ENCODE measurements around the gene IL32. TPM values are rescaled to one million over a fixed set of nuclear protein-coding genes. Genes with fewer than 3 reads are reported as not detected.

Gene IL32
- polyA plus RNA-seq, 5 donors, result 39.7 to 103 (median 61.6) TPM

GRCh38 chr16:3088450-3088849 lies 23.0 kb downstream of the IL32 start:
- DNase-seq, result no peak

- no peak for DNase-seq
These were observed 23.7 kb downstream of the IL32 start for GRCh38 chr16:3088925-3089716.

GRCh38 chr16:3089717-3090592 lies 24.5 kb downstream of the IL32 start:
- no peak for DNase-seq

- DNase-seq, result no peak
These were observed 26.1 kb downstream of the IL32 start for GRCh38 chr16:3091551-3091950.

- DNase-seq, result no peak
These were observed 27.1 kb downstream of the IL32 start for GRCh38 chr16:3092501-3092941.

DNA sequence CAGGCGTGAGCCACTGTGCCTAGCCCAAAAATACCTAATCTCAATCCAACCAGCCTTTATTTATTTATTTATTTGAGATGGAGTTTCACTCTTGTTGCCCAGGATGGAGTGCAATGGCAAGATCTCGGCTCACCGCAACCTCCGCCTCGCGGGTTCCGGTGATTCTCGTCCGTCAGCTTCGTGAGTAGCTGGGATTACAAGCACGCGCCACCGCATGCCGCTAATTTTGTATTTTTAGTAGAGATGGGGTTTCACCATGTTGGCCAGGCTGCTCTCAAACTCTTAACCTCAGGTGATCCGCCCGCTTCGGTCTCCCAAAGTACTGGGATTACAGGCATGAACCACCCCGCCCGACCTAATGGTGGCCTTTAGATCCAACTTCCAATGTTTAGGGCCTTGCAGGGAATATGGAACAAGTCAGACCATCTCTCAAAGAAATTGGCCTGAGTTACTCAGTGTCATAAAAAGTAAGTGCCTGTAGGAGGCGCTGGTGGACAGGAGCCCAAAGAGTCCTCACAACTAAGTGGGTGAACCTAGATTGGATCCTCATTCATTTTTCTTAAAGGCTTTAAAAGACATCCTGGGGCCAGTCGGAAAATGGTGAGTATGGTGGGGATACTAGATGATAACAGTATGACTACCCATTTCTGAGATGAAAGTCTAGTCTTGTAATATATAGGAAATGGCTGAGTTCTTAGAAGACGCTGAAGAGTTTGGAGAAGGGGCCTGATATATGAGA lies 29.0 kb downstream of the IL32 start:
- no peak for DNase-seq

DNA sequence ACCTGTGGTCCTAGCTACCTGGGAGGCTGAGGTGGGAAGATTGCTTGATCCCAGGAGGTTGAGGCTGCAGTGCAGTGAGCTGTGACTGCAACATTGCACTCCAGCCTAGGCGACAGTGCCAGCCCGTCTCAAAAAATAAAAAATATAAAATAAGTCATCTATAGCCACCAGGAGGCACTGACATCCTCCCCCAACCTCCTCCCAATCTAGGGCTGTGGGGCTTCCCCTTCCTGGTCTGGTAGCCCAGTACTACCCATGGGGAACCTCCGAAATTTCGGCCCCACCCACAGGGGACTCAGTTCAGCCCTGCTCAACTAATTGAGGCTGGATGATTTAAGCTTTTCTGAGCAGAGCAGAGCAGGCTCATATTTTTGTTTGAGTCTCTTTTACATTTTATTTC lies 30.4 kb downstream of the IL32 start:
- DNase-seq, result no peak

DNA sequence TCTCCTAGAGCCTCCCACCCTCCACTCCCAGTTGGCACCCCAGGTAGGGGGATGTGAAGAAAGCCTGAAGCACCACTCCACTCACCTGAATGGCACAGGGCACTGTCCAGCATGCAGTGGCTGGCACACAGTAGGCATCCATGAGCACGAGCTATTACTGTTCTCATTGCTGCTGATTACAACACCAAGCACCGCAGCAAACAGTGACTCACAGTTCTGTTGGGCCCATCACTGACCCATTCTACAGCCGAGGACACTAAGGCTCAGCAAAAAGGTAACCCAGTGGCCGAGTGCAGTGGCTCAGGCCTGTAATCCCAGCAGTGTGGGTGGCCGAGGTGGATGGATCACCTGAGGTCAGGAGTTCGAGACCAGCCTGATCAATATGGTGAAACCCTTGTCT lies 30.9 kb downstream of the IL32 start:
- no peak for DNase-seq

DNA sequence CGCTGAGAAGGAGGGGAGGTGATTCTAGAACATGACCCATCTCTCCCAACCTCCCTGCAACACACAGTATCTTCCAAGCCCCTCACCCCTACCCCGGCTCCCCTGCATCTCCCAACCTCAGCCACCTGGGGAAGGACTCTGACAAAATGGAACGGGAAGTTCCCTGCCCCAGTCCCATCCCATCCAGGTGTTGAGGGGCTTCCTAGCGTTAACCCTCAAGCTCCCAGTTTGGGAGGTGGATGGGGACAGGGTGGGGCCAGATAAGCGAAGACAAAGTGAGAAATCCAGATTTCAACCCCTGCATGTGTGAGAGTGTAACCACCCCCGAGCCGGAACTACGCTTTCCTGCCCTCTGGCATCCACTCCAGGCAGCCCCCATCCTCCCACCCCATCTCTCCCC lies 31.8 kb downstream of the IL32 start:
- no peak for DNase-seq

- no peak for DNase-seq
These were observed 33.3 kb downstream of the IL32 start, which contains the start of gene ZSCAN10 for GRCh38 chr16:3098459-3099394. Gene ZSCAN10 (minus strand): TSS chr16:3099294. CDS start chr16:3092937, 6,357 bp downstream.

DNA sequence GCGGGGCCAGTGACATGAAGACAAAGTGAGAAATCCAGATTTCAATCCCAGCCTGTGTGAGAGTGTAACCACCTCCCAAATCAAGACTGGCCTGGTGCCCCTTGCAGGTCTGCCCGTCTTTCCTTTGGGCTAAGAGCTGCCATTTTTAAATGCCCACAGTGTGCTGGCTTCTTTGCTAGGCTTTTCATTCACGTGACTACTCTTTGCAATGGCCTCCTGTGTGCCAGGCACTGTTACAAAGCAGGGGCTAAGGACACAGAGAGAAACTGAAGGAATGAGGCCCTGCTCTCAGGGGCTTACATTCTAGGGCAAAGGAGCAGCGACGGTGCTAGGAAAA lies 33.9 kb downstream of the IL32 start:
- no peak for DNase-seq

DNA sequence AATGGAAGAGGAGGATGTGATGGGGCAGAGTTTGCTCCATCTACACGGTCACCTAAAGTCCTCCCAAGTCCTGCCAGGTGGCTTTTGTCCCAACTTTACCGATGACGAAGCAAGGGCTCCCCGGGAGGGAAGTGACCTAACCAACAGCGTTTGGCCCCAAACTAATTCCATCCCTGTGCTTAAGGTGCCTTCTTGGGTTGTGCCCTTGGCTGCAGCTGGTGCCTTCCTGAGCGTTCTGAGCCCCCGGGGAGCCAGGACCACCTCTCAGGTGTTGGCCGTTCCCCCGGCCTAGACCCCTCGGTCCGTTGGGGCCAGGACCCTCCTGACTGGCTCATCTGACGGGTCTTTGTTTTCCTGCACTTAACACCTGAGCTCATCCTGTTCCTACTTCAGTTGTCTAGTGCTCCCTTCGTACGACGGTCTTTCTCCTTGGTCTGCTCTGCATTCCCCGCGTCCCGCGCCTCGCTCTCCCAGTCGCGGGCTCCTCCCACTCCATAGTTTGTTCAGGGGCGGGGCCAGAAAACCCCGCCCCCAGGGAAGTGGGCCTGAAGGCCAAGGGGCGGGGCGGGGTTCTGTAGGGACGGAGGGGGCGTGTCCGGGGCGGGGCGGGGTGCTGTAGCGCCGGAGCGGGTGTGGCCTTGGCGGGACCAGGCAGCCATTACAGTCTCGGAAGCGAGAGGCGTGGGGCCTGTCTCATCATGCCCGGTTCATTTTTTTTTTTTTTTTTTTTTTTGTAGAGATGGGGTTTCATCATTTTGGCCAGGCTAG lies 34.5 kb downstream of the IL32 start:
- DNase-seq, result peak; percentile 76

- DNase-seq, result no peak
These were observed 35.8 kb downstream of the IL32 start for GRCh38 chr16:3101018-3101840.

DNA sequence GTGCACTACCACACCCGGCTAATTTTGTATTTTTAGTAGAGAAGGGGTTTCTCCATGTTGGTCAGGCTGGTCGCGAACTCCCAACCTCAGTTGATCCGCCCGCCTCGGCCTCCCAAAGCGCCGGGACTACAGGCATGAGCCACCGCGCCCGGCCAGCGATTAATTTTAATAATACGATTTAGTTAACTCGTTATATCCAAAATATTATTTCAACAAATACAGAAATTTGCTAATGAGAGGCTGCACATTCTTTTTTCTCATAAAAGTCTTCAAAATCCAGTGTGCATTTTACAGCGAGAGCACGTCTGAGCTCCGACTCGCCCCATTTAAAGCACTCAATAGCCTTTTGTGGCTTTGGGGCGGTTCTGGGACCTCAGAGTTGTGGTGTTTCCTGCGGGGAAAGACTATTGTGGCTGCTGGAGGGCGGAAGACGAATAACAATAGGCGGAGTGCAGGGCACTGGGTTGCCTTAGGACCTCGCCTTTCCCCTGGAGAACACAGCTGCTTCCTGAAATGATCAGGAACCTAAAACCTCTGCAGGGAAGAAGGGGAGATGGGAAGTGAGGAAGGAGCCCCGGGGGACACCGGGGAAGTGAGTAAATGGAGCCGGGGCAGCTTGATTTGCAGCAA lies 36.5 kb downstream of the IL32 start:
- DNase-seq, result no peak

DNA sequence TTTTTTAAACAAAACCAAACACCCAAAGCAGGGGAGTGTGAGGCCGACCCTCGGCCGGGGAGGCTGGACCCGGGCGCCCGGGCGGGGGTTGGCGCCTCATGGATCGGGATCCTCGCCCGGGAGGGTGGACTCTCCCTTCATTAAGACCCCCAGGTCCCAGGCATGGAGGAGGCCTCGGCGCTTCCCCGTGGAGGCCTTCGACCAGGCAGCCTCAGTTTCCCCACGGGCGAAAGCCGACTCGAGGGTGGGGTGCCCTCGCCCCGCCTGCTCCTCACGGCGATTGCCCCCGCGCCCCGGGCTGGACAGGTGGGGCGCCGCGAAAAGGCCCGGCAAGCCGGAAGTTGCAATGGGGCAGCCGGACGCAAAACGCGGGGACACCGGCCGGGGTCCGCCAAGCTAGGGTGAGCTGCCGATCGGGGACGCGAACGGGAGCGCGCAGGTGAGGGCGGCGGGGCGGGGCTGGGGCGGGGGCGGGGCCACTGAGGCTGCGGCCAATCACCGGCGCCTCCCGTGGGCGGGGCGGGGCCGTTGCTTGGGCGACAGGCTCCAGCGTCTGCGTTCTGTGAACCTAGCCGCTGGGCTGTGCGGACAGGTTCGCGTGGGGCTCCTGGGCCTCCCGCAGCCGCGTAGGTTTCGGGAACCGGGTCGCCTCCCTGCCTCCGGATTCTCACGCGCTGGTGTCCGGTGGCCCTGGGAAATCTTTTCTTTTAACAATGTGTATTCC lies 40.9 kb downstream of the IL32 start:
- peak; percentile 78 to 84 for DNase-seq

GRCh38 chr16:3112058-3112880 lies 46.8 kb downstream of the IL32 start, which contains the start of gene ZNF205:
Gene ZNF205 (plus strand): TSS chr16:3112586. CDS start chr16:3113431, 845 bp downstream.
- no peak for DNase-seq
